ENCODE measurements around the gene ZEB2. TPM values are rescaled to one million over a fixed set of nuclear protein-coding genes. Genes with fewer than 3 reads are reported as not detected.

ZEB2 gene
- total RNA-seq, 1 experiment from 2014 or later, result 1.1 TPM

DNA sequence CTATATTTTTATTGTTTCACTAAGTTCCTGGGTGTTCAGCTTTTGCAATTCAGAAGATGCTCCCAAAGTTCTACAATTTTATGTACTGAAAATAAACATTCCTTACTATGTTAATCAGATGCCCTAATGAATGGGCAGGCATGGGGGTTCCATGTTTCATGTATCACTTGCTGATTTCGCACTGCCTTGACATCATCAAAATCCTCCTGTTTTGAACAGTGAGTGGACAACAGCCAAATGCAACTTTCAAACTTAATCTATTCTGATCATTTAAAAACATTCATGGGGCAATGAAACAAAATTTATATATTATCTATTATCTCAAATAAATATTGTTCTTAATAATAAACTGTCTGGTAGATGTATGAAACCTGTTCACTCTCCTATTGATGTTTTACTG is 43.2 kb downstream of the ZEB2 start:
- H3K4me3 ChIP-seq (ENCODE audit: low read depth in 2 of 2, low read length in 2 of 2), result no peak overlapping the region
- DNase-seq (ENCODE audit: low read depth, low spot score), result no peak
- ChIA-PET CTCF (no interaction called here), POLR2A (no interaction called here)
- no TSS peak for BruUV-seq (replicated peaks)
- in situ Hi-C loops (cut with HindIII; ENCODE audit: low pct_unique_long_range_greater_than_20kb, low sequenced_read_pairs) (no loop called here), intact Hi-C loops (cut with micrococcal nuclease; ENCODE audit: unreplicated experiment) (no loop called here)
- H3K9me3 ChIP-seq (ENCODE audit: control insufficient read depth, insufficient read depth, low read depth, low read length), result no peaks in the 10 kb centered on the region
- H3K27me3 ChIP-seq (ENCODE audit: control insufficient read depth, insufficient read depth, low read length), result no peaks in the 10 kb centered on the region
- no peak overlapping the region for H3K27ac ChIP-seq (ENCODE audit: low read length)
- no peaks in the 10 kb centered on the region for H3K4me1 ChIP-seq (ENCODE audit: control insufficient read depth, insufficient read depth, low read length)
- no peak for ATAC-seq
- no peaks in the 10 kb centered on the region for H3K36me3 ChIP-seq (ENCODE audit: control insufficient read depth, insufficient read depth, low read length)
- TF ChIP-seq CTCF (IDR thresholded peaks at IDR 0.05) (no peak), REST (IDR thresholded peaks at IDR 0.05; ENCODE audit: insufficient read depth in 1 of 2, low read depth in 2 of 2, low read length in 1 of 2) (no peak), POLR2AphosphoS5 (IDR thresholded peaks at IDR 0.05; ENCODE audit: low read depth, low read length) (no peak), TCF7L2 (IDR thresholded peaks at IDR 0.05; ENCODE audit: low read depth, low read length) (no peak), SIN3A (IDR thresholded peaks at IDR 0.05; ENCODE audit: borderline replicate concordance, insufficient read depth, low read depth, low read length) (no peak)

DNA sequence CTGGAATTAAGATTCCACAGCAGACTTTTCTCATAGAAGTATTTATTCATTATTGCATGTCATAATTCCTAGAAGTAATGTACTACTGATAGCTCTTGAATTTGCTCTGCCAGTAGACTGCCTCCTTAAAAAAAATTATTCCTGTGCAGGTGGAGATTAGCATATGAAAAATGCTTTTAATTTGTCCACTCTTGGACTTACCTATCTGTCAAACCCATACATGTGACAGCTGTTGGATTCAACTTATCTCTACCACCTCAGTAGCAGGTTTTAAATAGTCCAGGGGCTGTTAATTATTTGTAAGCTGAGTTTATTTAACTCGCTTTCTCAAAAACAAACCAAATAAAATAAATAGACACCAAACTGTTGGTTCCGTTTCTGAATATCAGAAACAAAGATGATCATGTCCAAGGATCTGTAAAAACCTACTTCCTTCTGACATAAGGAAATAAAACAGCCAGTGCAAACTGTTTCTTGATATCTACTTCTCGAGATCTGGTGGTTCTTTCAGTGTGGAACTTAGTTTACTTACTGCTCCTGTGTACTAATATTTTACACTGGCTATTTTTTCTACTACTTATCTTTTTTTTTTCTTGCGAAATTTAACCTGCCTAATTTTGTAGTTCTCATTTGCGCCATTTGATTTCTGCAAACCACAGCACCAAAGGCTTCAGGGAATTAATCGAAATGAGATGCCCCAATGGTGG is 44.2 kb downstream of the ZEB2 start:
- no peaks in the 10 kb centered on the region for H3K4me1 ChIP-seq (ENCODE audit: control insufficient read depth, insufficient read depth, low read length)
- BruUV-seq (replicated peaks), result no TSS peak
- in situ Hi-C loops (cut with HindIII; ENCODE audit: low pct_unique_long_range_greater_than_20kb, low sequenced_read_pairs) (no loop called here), intact Hi-C loops (cut with micrococcal nuclease; ENCODE audit: unreplicated experiment) (no loop called here)
- ChIA-PET CTCF (no interaction called here), POLR2A (no interaction called here)
- ATAC-seq (no peak), DNase-seq (ENCODE audit: low read depth, low spot score) (no peak)
- no peak overlapping the region for H3K27ac ChIP-seq (ENCODE audit: low read length)
- H3K9me3 ChIP-seq (ENCODE audit: control insufficient read depth, insufficient read depth, low read depth, low read length), result no peaks in the 10 kb centered on the region
- TF ChIP-seq SIN3A (IDR thresholded peaks at IDR 0.05; ENCODE audit: borderline replicate concordance, insufficient read depth, low read depth, low read length), result no peak
- TF ChIP-seq REST (IDR thresholded peaks at IDR 0.05; ENCODE audit: insufficient read depth in 1 of 2, low read depth in 2 of 2, low read length in 1 of 2), result no peak
- no peak for TF ChIP-seq TCF7L2 (IDR thresholded peaks at IDR 0.05; ENCODE audit: low read depth, low read length)
- no peak for TF ChIP-seq POLR2AphosphoS5 (IDR thresholded peaks at IDR 0.05; ENCODE audit: low read depth, low read length)
- TF ChIP-seq CTCF (IDR thresholded peaks at IDR 0.05), result no peak
- H3K27me3 ChIP-seq (ENCODE audit: control insufficient read depth, insufficient read depth, low read length), result no peaks in the 10 kb centered on the region
- H3K36me3 ChIP-seq (ENCODE audit: control insufficient read depth, insufficient read depth, low read length), result no peaks in the 10 kb centered on the region
- no peak overlapping the region for H3K4me3 ChIP-seq (ENCODE audit: low read depth in 2 of 2, low read length in 2 of 2)

Data from Panc1 (cell line).